SK-N-SH treated with all-trans-retinoic acid at 6 μM for 48 hours (cell line): ENCODE data around the gene TNS4.

Source experiments
- ATAC-seq: fragments of 200-7000 bp; cut with Tn5 transposase; 3 replicates; pipeline ENCODE4 v1.9.1; 2020; ENCODE audit warnings: mild to moderate bottlenecking, moderate library complexity
- ARNTL ChIP-seq: fragments of 450-650 bp; formaldehyde crosslinking; IDR thresholded peaks from 2 replicates; pipeline ENCODE4 v1.5.0; 2020; ENCODE audit warnings: low read depth, mild to moderate bottlenecking, moderate library complexity, borderline replicate concordance
- BACH2 ChIP-seq: fragments of 250-450 bp; sonication (Bioruptor Pico); IDR thresholded peaks from 2 replicates; pipeline ENCODE4 v1.9.0; 2021; ENCODE audit warnings: mild to moderate bottlenecking, borderline replicate concordance
- CREB5 ChIP-seq: fragments of 250-450 bp; sonication (Bioruptor Pico); IDR thresholded peaks from 2 replicates; pipeline ENCODE4 v1.5.1; 2020; ENCODE audit warnings: low read depth, mild to moderate bottlenecking, moderate library complexity
- CSDC2 ChIP-seq: fragments of 250-450 bp; sonication (Bioruptor Pico); IDR thresholded peaks from 2 replicates; pipeline ENCODE4 v1.5.0; 2020; ENCODE audit warnings: mild to moderate bottlenecking, moderate library complexity
- CSRNP3 ChIP-seq: fragments of 250-450 bp; sonication (Bioruptor Pico); IDR thresholded peaks from 2 replicates; pipeline ENCODE4 v1.5.1; 2021; ENCODE audit warnings: mild to moderate bottlenecking, moderate library complexity
- ESRRG ChIP-seq: fragments of 250-450 bp; sonication (Bioruptor Pico); IDR thresholded peaks from 2 replicates; pipeline ENCODE4 v1.6.1; 2021; ENCODE audit warnings: mild to moderate bottlenecking
- GLIS3 ChIP-seq: fragments of 250-450 bp; sonication (Bioruptor Pico); IDR thresholded peaks from 2 replicates; pipeline ENCODE4 v1.5.0; 2020; ENCODE audit warnings: mild to moderate bottlenecking, moderate library complexity
- ISL1 ChIP-seq: fragments of 250-450 bp; sonication (Bioruptor Pico); IDR thresholded peaks from 2 replicates; pipeline ENCODE4 v2.1.2; 2022; ENCODE audit warnings: mild to moderate bottlenecking, moderate library complexity
- OSR1 ChIP-seq: fragments of 250-450 bp; sonication (Bioruptor Pico); IDR thresholded peaks from 2 replicates; pipeline ENCODE4 v1.8.0; 2022; ENCODE audit warnings: moderate library complexity, mild to moderate bottlenecking, inconsistent platforms
- PATZ1 ChIP-seq: fragments of 250-450 bp; sonication (Bioruptor Pico); IDR thresholded peaks from 2 replicates; pipeline ENCODE4 v1.8.0; 2020; ENCODE audit warnings: mild to moderate bottlenecking, moderate library complexity, borderline replicate concordance
- POU6F1 ChIP-seq: fragments of 250-450 bp; sonication (Bioruptor Pico); IDR thresholded peaks from 2 replicates; pipeline ENCODE4 v1.8.0; 2021; ENCODE audit warnings: low read depth, mild to moderate bottlenecking, moderate library complexity, borderline replicate concordance
- PPARA ChIP-seq: fragments of 250-450 bp; sonication (Bioruptor Pico); IDR thresholded peaks from 2 replicates; pipeline ENCODE4 v1.5.0; 2020; ENCODE audit warnings: mild to moderate bottlenecking, borderline replicate concordance
- RARB ChIP-seq: fragments of 250-450 bp; sonication (Bioruptor Pico); IDR thresholded peaks from 2 replicates; pipeline ENCODE4 v1.8.0; 2021; ENCODE audit warnings: mild to moderate bottlenecking, moderate library complexity
- TCF4 ChIP-seq: fragments of 250-450 bp; sonication (Bioruptor Pico); IDR thresholded peaks from 2 replicates; pipeline ENCODE4 v1.8.0; 2021; ENCODE audit warnings: mild to moderate bottlenecking, moderate library complexity, borderline replicate concordance
- TOX ChIP-seq: fragments of 250-450 bp; sonication (Bioruptor Pico); IDR thresholded peaks from 2 replicates; pipeline ENCODE4 v1.8.0; 2021; ENCODE audit warnings: mild to moderate bottlenecking, moderate library complexity, borderline replicate concordance
- TSHZ2 ChIP-seq: fragments of 250-450 bp; sonication (Bioruptor Pico); IDR thresholded peaks from 2 replicates; pipeline ENCODE4 v1.5.0; 2020; ENCODE audit warnings: mild to moderate bottlenecking, moderate library complexity
- ZC3H10 ChIP-seq: fragments of 250-450 bp; sonication (Bioruptor Pico); IDR thresholded peaks from 2 replicates; pipeline ENCODE4 v1.5.1; 2021; ENCODE audit warnings: mild to moderate bottlenecking, moderate library complexity
- ZFP3 ChIP-seq: fragments of 250-450 bp; sonication (Bioruptor Pico); IDR thresholded peaks from 2 replicates; pipeline ENCODE4 v1.5.0; 2020; ENCODE audit warnings: mild to moderate bottlenecking, moderate library complexity
- ZFP30 ChIP-seq: fragments of 450-650 bp; formaldehyde crosslinking; IDR thresholded peaks from 2 replicates; pipeline ENCODE4 v1.5.0; 2022; ENCODE audit warnings: mild to moderate bottlenecking, moderate library complexity
- ZNF565 ChIP-seq: fragments of 450-650 bp; formaldehyde crosslinking; conservative IDR thresholded peaks from 2 replicates; pipeline ENCODE4 v1.5.0; 2020; ENCODE audit warnings: low read depth, mild to moderate bottlenecking, moderate library complexity
- ZNF70 ChIP-seq: fragments of 450-650 bp; formaldehyde crosslinking; IDR thresholded peaks from 2 replicates; pipeline ENCODE4 v1.5.0; 2020; ENCODE audit warnings: mild to moderate bottlenecking, moderate library complexity
- ZNF8 ChIP-seq: fragments of 450-650 bp; formaldehyde crosslinking; IDR thresholded peaks from 2 replicates; pipeline ENCODE4 v1.5.0; 2020; ENCODE audit warnings: mild to moderate bottlenecking, moderate library complexity

Gene TNS4

GRCh38 chr17:40538019-40538935 is 36.9 kb upstream of the TNS4 start:
- TF ChIP-seq TSHZ2 (CRISPR knock-in tag), result no peak
- no peak for TF ChIP-seq ZFP3 (CRISPR knock-in tag)
- TF ChIP-seq ISL1 (CRISPR knock-in tag), result no peak
- TF ChIP-seq ZC3H10 (CRISPR knock-in tag), result no peak
- no peak for TF ChIP-seq OSR1 (CRISPR knock-in tag)
- TF ChIP-seq ARNTL, result no peak
- TF ChIP-seq ESRRG (CRISPR knock-in tag), result no peak
- no peak for TF ChIP-seq GLIS3 (CRISPR knock-in tag)
- TF ChIP-seq ZNF565, result no peak
- TF ChIP-seq PPARA (CRISPR knock-in tag), result no peak
- TF ChIP-seq CREB5 (CRISPR knock-in tag), result no peak
- no peak for TF ChIP-seq RARB (CRISPR knock-in tag)
- no peak for TF ChIP-seq TCF4 (CRISPR knock-in tag)
- TF ChIP-seq ZFP30 (CRISPR knock-in tag), result no peak
- no peak for TF ChIP-seq POU6F1 (CRISPR knock-in tag)
- ATAC-seq, result peak; percentile 41

- no peak for TF ChIP-seq ZNF8 (CRISPR knock-in tag)
- TF ChIP-seq ISL1 (CRISPR knock-in tag), result no peak
- no peak for TF ChIP-seq OSR1 (CRISPR knock-in tag)
- no peak for TF ChIP-seq ESRRG (CRISPR knock-in tag)
- no peak for TF ChIP-seq ZNF70
- ATAC-seq, result no peak
These were observed 35.1 kb upstream of the TNS4 start for GRCh38 chr17:40536295-40537171.

GRCh38 chr17:40535924-40536294 is 34.5 kb upstream of the TNS4 start:
- ATAC-seq, result no peak
- no peak for TF ChIP-seq CSDC2 (CRISPR knock-in tag)
- TF ChIP-seq ZNF8 (CRISPR knock-in tag), result no peak

- ATAC-seq, result no peak
- TF ChIP-seq POU6F1 (CRISPR knock-in tag), result no peak
- TF ChIP-seq GLIS3 (CRISPR knock-in tag), result no peak
- no peak for TF ChIP-seq PATZ1 (CRISPR knock-in tag)
- no peak for TF ChIP-seq TCF4 (CRISPR knock-in tag)
- TF ChIP-seq TOX, result no peak
- TF ChIP-seq ZC3H10 (CRISPR knock-in tag), result no peak
- TF ChIP-seq CSRNP3 (CRISPR knock-in tag), result no peak
- TF ChIP-seq CREB5 (CRISPR knock-in tag), result no peak
- no peak for TF ChIP-seq BACH2 (CRISPR knock-in tag)
- TF ChIP-seq CSDC2 (CRISPR knock-in tag), result no peak
- no peak for TF ChIP-seq ARNTL
- TF ChIP-seq OSR1 (CRISPR knock-in tag), result no peak
These were observed 34.0 kb upstream of the TNS4 start for GRCh38 chr17:40535438-40535837.
